Liver (tissue), 9 donors: Measurements from ENCODE around the gene ZNF837. TPM values are rescaled to one million over a fixed set of nuclear protein-coding genes. Genes with fewer than 3 reads are reported as not detected.
A peak's percentile ranks its signal among the peaks of the same experiment; 100 is the strongest.

ENCODE experiments used
- DNase-seq: peaks from one replicate; pipeline ENCODE4 v3.0.0-alpha.2; 2017; ENCODE audit warnings: low spot score
- H3K27ac ChIP-seq, 2 donors: one replicate each; pipeline ENCODE4 v1.7.0; 2013; ENCODE audit warnings: inconsistent platforms in 2 of 2, low read length in 2 of 2, control low read depth in 1 of 2, low read depth in 1 of 2, mild to moderate bottlenecking in 1 of 2
- H3K27me3 ChIP-seq, 4 donors: one replicate each; pipeline versions ENCODE4 v1.6.1 to v1.7.0; 2013; ENCODE audit warnings: low read length in 3 of 4, inconsistent platforms in 1 of 4, mild to moderate bottlenecking in 1 of 4, moderate library complexity in 1 of 4; ENCODE audit not compliant: control insufficient read depth in 4 of 4, insufficient read depth in 4 of 4
- H3K36me3 ChIP-seq, 4 donors: one replicate each; pipeline versions ENCODE4 v1.6.1 to v1.7.0; 2013; ENCODE audit warnings: low read length in 3 of 4, mild to moderate bottlenecking in 3 of 4, low read depth in 1 of 4, moderate library complexity in 1 of 4; ENCODE audit not compliant: control insufficient read depth in 4 of 4, insufficient read depth in 3 of 4
- H3K4me1 ChIP-seq, 4 donors: one replicate each; pipeline versions ENCODE4 v1.6.1 to v1.7.0; 2013; ENCODE audit warnings: low read length in 3 of 4, mild to moderate bottlenecking in 3 of 4, moderate library complexity in 1 of 4; ENCODE audit not compliant: control insufficient read depth in 4 of 4, insufficient read depth in 4 of 4
- H3K4me3 ChIP-seq, 3 donors: one replicate each; pipeline versions ENCODE4 v1.6.1 to v1.7.0; 2013; ENCODE audit warnings: low read length in 3 of 3, control low read depth in 1 of 3, low read depth in 1 of 3, mild to moderate bottlenecking in 1 of 3
- H3K9ac ChIP-seq, 2 donors: one replicate each; pipeline ENCODE4 v1.7.0; 2013; ENCODE audit warnings: low read length in 2 of 2, mild to moderate bottlenecking in 2 of 2, moderate library complexity in 2 of 2, control low read depth in 1 of 2, low read depth in 1 of 2
- H3K9me3 ChIP-seq, 4 donors: one replicate each; pipeline versions ENCODE4 v1.6.1 to v1.7.0; 2013; ENCODE audit warnings: low read length in 3 of 4; ENCODE audit not compliant: control insufficient read depth in 4 of 4
- EGR1 ChIP-seq, 2 donors: IDR thresholded peaks; 2 replicates each; pipeline ENCODE4 v1.6.1; 2016 to 2018; ENCODE audit warnings: antibody characterized with exemption in 2 of 2, low read depth in 2 of 2
- FOXA1 ChIP-seq: IDR thresholded peaks from 2 replicates; pipeline ENCODE4 v1.6.1; 2016; ENCODE audit warnings: antibody characterized with exemption
- FOXA2 ChIP-seq: IDR thresholded peaks from 2 replicates; pipeline ENCODE4 v1.6.1; 2016; ENCODE audit warnings: antibody characterized with exemption
- GABPA ChIP-seq, 2 donors: IDR thresholded peaks in 1 of 2; conservative IDR thresholded peaks in 1 of 2; 2 replicates each; pipeline ENCODE4 v1.6.1; 2016; ENCODE audit warnings: antibody characterized with exemption in 2 of 2, mild to moderate bottlenecking in 1 of 2, moderate library complexity in 1 of 2
- HNF4A ChIP-seq, 2 donors: conservative IDR thresholded peaks; 2 replicates each; pipeline ENCODE4 v1.6.1; 2016; ENCODE audit warnings: antibody characterized with exemption in 2 of 2, mild to moderate bottlenecking in 2 of 2
- HNF4G ChIP-seq: IDR thresholded peaks from 2 replicates; pipeline ENCODE4 v1.6.1; 2016; ENCODE audit warnings: antibody characterized with exemption
- JUND ChIP-seq, 2 donors: IDR thresholded peaks; 2 replicates each; pipeline ENCODE4 v1.6.1; 2016; ENCODE audit warnings: antibody characterized with exemption in 2 of 2
- NR2F2 ChIP-seq: IDR thresholded peaks from 2 replicates; pipeline ENCODE4 v1.6.1; 2016; ENCODE audit warnings: antibody characterized with exemption
- RAD21 ChIP-seq, 2 donors: IDR thresholded peaks; 2 replicates each; pipeline ENCODE4 v1.6.1; 2016; ENCODE audit warnings: antibody characterized with exemption in 2 of 2, mild to moderate bottlenecking in 2 of 2
- REST ChIP-seq: IDR thresholded peaks from 2 replicates; pipeline ENCODE4 v1.6.1; 2016; ENCODE audit warnings: antibody characterized with exemption, mild to moderate bottlenecking
- RXRA ChIP-seq, 2 donors: IDR thresholded peaks; 2 replicates each; pipeline ENCODE4 v1.6.1; 2017 to 2018; ENCODE audit warnings: antibody characterized with exemption in 2 of 2, mild to moderate bottlenecking in 1 of 2
- SP1 ChIP-seq: IDR thresholded peaks from 2 replicates; pipeline ENCODE4 v1.6.1; 2018; ENCODE audit warnings: antibody characterized with exemption, mild to moderate bottlenecking
- TAF1 ChIP-seq: conservative IDR thresholded peaks from 2 replicates; pipeline ENCODE4 v1.6.1; 2016; ENCODE audit warnings: antibody characterized with exemption, mild to moderate bottlenecking
- YY1 ChIP-seq: IDR thresholded peaks from 2 replicates; pipeline ENCODE4 v1.6.1; 2016; ENCODE audit warnings: antibody characterized with exemption, mild to moderate bottlenecking
- ZBTB33 ChIP-seq: IDR thresholded peaks from 2 replicates; pipeline ENCODE4 v1.6.1; 2016; ENCODE audit warnings: antibody characterized with exemption
- WGBS: extraction: QIAGEN DNeasy Blood & Tissue Kit; methylation state at CpG from one replicate; pipeline ENCODE4 v1.1.7; 2013; 5-methylcytosine and 5-hydroxymethylcytosine counted together
- polyA plus RNA-seq, 2 donors: library from polyadenylated mRNA; stranded (reverse) in 1 of 2; unstranded in 1 of 2; fragments of 200-250 nt in 1 of 2; fragments of >200 nt in 1 of 2; fragmentation: Nextera tagmentation in 1 of 2; extraction: Ambion mirVana in 1 of 2; gene quantifications; one replicate each; pipeline versions ENCODE4 v1.2.1 to v1.2.3, GENCODE V29; 2013 to 2015
- total RNA-seq, 2 donors: library from RNA; depleted of rRNA; stranded (reverse); fragments of >200 nt; gene quantifications; one replicate each; pipeline ENCODE4 v1.2.3, GENCODE V29; 2014
- TF ChIP-seq, protein P1 (sequence below): fragments of 150-350 bp; IDR thresholded peaks from 2 replicates; pipeline ENCODE4 v1.5.1; 2017; ENCODE audit warnings: improper control_type of control experiment, low read depth, low read length; ENCODE audit not compliant: missing input control
- TF ChIP-seq, protein P2 (sequence below): IDR thresholded peaks from 2 replicates; pipeline ENCODE4 v1.6.1; 2016; ENCODE audit warnings: antibody characterized with exemption
- TF ChIP-seq, protein P3 (sequence below): IDR thresholded peaks from 2 replicates; pipeline ENCODE4 v1.6.1; 2016; ENCODE audit warnings: antibody characterized with exemption
- donor health status: healthy.
- donor health status: healthy.
- donor health status: healthy.
- donor health status: healthy.
- donor health status: healthy.

Gene ZNF837
- total and polyA plus RNA-seq, 4 donors: 0.54 to 3.6 (median 2.3) TPM

- peak; percentile 96 for TF ChIP-seq YY1
- TF ChIP-seq FOXA1: no peak
- no peak for TF ChIP-seq HNF4G
- TF ChIP-seq HNF4A (conservative IDR thresholded peaks at IDR 0.05): no peak
These were observed 27.6 kb upstream of the ZNF837 start, which contains the start of gene ZNF584 (continued) for GRCh38 chr19:58408152-58409009.

DNA sequence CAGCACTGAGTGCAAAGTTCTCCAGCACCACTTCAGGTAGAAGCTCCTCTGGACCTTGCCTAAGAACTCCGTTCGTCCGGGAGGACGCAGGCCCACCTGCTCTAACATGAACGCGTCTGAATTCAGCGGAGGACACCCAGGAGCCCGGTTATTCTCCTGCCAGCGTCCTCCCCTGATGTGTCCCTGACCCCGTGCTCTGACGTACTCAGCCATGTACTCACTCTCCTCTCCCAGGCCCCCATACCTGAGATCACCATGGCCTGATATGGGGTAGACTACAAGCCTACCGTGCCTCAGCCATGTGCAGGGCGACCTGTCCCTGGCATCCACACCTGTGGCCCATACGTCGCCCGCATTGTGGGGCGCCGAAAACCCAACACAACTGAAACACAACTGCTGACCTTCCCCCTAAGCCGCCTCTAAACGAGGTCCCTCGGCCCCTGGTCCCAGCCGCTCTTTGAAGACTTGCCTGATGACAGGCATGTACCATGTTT is 26.9 kb upstream of the ZNF837 start:
- H3K4me1 ChIP-seq: peaks cover 5 to 30% (median 21%) of the 10 kb centered on the region in 4 donors
- H3K27ac ChIP-seq: peak overlapping the region; percentile 80 to 83
- peak overlapping the region; percentile 76 to 90 (median 86) for H3K4me3 ChIP-seq
- H3K27me3 ChIP-seq: no peaks in the 10 kb centered on the region
- no peaks in the 10 kb centered on the region for H3K9me3 ChIP-seq
- peak overlapping the region; percentile 31 to 76 for H3K9ac ChIP-seq
- 15% methylated on average over 22 of the region's 22 CpGs for WGBS
- no peaks in the 10 kb centered on the region for H3K36me3 ChIP-seq
- DNase-seq: no peak
- no peak for TF ChIP-seq YY1
- no peak for TF ChIP-seq ZBTB33
- no peak for TF ChIP-seq NR2F2
- TF ChIP-seq EGR1 (IDR thresholded peaks at IDR 0.05; ENCODE audit: low read depth in 2 of 2): no peak
- no peak for TF ChIP-seq RAD21 (IDR thresholded peaks at IDR 0.05)
- no peak for TF ChIP-seq SP1
- TF ChIP-seq FOXA2: no peak
- TF ChIP-seq, protein P1, sequence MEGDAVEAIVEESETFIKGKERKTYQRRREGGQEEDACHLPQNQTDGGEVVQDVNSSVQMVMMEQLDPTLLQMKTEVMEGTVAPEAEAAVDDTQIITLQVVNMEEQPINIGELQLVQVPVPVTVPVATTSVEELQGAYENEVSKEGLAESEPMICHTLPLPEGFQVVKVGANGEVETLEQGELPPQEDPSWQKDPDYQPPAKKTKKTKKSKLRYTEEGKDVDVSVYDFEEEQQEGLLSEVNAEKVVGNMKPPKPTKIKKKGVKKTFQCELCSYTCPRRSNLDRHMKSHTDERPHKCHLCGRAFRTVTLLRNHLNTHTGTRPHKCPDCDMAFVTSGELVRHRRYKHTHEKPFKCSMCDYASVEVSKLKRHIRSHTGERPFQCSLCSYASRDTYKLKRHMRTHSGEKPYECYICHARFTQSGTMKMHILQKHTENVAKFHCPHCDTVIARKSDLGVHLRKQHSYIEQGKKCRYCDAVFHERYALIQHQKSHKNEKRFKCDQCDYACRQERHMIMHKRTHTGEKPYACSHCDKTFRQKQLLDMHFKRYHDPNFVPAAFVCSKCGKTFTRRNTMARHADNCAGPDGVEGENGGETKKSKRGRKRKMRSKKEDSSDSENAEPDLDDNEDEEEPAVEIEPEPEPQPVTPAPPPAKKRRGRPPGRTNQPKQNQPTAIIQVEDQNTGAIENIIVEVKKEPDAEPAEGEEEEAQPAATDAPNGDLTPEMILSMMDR: no peak
- TF ChIP-seq GABPA (IDR thresholded peaks at IDR 0.05 in 1 of 2, conservative IDR thresholded peaks at IDR 0.05 in 1 of 2): no peak
- no peak for TF ChIP-seq TAF1
- TF ChIP-seq REST: no peak
- TF ChIP-seq HNF4A (conservative IDR thresholded peaks at IDR 0.05): no peak
- TF ChIP-seq, protein P2, sequence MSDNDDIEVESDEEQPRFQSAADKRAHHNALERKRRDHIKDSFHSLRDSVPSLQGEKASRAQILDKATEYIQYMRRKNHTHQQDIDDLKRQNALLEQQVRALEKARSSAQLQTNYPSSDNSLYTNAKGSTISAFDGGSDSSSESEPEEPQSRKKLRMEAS: no peak
- no peak for TF ChIP-seq HNF4G
- TF ChIP-seq RXRA (IDR thresholded peaks at IDR 0.05): no peak
- no peak for TF ChIP-seq FOXA1
- TF ChIP-seq JUND (IDR thresholded peaks at IDR 0.05): no peak
- TF ChIP-seq, protein P3, sequence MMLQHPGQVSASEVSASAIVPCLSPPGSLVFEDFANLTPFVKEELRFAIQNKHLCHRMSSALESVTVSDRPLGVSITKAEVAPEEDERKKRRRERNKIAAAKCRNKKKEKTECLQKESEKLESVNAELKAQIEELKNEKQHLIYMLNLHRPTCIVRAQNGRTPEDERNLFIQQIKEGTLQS: no peak
